ENCODE results near the gene ARFGEF3. TPM values are rescaled to one million over a fixed set of nuclear protein-coding genes. Genes with fewer than 3 reads are reported as not detected.
"Not testable (repeated sequence)": the region's sequence is repeated elsewhere in the genome, so short reads cannot be mapped to it uniquely, and the experiment has no call there.

The ARFGEF3 gene
- total and polyA plus RNA-seq, 2 donors (not counting 1 experiment from before 2014, with no cell fraction given) = under 0.01 to 0.14 TPM

GRCh38 chr6:138117376-138117914, 44.3 kb upstream of the ARFGEF3 start:
- DNase-seq (ENCODE audit: low read depth in 2 of 2) = no peak
- H3K79me2 ChIP-seq (ENCODE audit: control insufficient read depth, insufficient read depth, low read length) = no peaks in the 10 kb centered on the region
- peaks cover 5% of the 10 kb centered on the region for H3K27me3 ChIP-seq (ENCODE audit: control insufficient read depth, insufficient read depth, low read length)
- no peak overlapping the region for H2AFZ ChIP-seq (ENCODE audit: low read length)
- no peak for TF ChIP-seq CTCF (conservative IDR thresholded peaks at IDR 0.05 in 1 of 2, IDR thresholded peaks at IDR 0.05 in 1 of 2; ENCODE audit: low read depth in 1 of 2, low read length in 2 of 2)
- no peak for TF ChIP-seq EZH2 (IDR thresholded peaks at IDR 0.05; ENCODE audit: low read length, missing control alignments)
- H3K9me3 ChIP-seq (ENCODE audit: control insufficient read depth, insufficient read depth, low read depth, low read length) = no peaks in the 10 kb centered on the region
- no peak overlapping the region for H3K27ac ChIP-seq (ENCODE audit: insufficient read depth, low read length)
- H3K4me1 ChIP-seq (ENCODE audit: control insufficient read depth, extremely low read depth, insufficient read depth, low read length) = no peaks in the 10 kb centered on the region
- no peak overlapping the region for H3K4me3 ChIP-seq (replicated peaks in 1 of 4; ENCODE audit: control extremely low read depth in 1 of 4, insufficient read depth in 1 of 4, low read depth in 3 of 4, low read length in 4 of 4)
- no peak overlapping the region for H3K4me2 ChIP-seq (ENCODE audit: extremely low read depth, insufficient read depth, low read length)
- H3K36me3 ChIP-seq (ENCODE audit: control insufficient read depth, insufficient read depth, low read length) = no peaks in the 10 kb centered on the region
- H3K9ac ChIP-seq (ENCODE audit: insufficient read depth, low read length) = no peak overlapping the region
- H4K20me1 ChIP-seq (ENCODE audit: control insufficient read depth, extremely low read depth, insufficient read depth, low read length) = no peaks in the 10 kb centered on the region

DNA sequence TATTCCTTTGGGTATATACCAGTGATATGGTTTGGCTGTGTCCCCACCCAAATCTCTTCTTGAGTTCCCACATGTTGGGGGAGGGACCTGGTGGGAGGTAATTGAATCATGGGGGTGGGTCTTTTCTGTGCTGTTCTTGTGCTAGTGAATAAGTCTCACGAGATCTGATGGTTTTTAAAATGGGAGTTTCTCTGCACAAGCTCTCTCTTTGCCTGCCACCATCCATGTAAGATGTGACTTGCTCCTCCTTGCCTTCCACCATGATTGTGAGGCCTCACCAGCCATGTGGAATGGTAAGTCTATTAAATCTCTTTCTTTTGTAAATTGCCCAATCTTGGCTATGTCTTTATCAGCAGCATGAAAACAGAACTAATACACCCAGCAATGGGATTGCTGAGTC, 42.5 kb upstream of the ARFGEF3 start:
- not testable (repeated sequence) for H3K4me2 ChIP-seq (ENCODE audit: extremely low read depth, insufficient read depth, low read length); H2AFZ ChIP-seq (ENCODE audit: low read length); H4K20me1 ChIP-seq (ENCODE audit: control insufficient read depth, extremely low read depth, insufficient read depth, low read length); H3K9ac ChIP-seq (ENCODE audit: insufficient read depth, low read length); H3K4me1 ChIP-seq (ENCODE audit: control insufficient read depth, extremely low read depth, insufficient read depth, low read length); H3K36me3 ChIP-seq (ENCODE audit: control insufficient read depth, insufficient read depth, low read length); DNase-seq (ENCODE audit: low read depth in 2 of 2); H3K9me3 ChIP-seq (ENCODE audit: control insufficient read depth, insufficient read depth, low read depth, low read length); H3K4me3 ChIP-seq (replicated peaks in 1 of 4; ENCODE audit: control extremely low read depth in 1 of 4, insufficient read depth in 1 of 4, low read depth in 3 of 4, low read length in 4 of 4); H3K27me3 ChIP-seq (ENCODE audit: control insufficient read depth, insufficient read depth, low read length); H3K27ac ChIP-seq (ENCODE audit: insufficient read depth, low read length); H3K79me2 ChIP-seq (ENCODE audit: control insufficient read depth, insufficient read depth, low read length)

- TF ChIP-seq EZH2 (IDR thresholded peaks at IDR 0.05; ENCODE audit: low read length, missing control alignments) = no peak
- no peak for TF ChIP-seq CTCF (conservative IDR thresholded peaks at IDR 0.05 in 1 of 2, IDR thresholded peaks at IDR 0.05 in 1 of 2; ENCODE audit: low read depth in 1 of 2, low read length in 2 of 2)
- Histone ChIP-seq H3K4me2 (ENCODE audit: extremely low read depth, insufficient read depth, low read length) (no peak overlapping the region), H3K4me3 (replicated peaks in 1 of 4; ENCODE audit: control extremely low read depth in 1 of 4, insufficient read depth in 1 of 4, low read depth in 3 of 4, low read length in 4 of 4) (no peak overlapping the region), H4K20me1 (ENCODE audit: control insufficient read depth, extremely low read depth, insufficient read depth, low read length) (no peaks in the 10 kb centered on the region), H3K4me1 (ENCODE audit: control insufficient read depth, extremely low read depth, insufficient read depth, low read length) (no peaks in the 10 kb centered on the region), H2AFZ (ENCODE audit: low read length) (no peak overlapping the region), H3K36me3 (ENCODE audit: control insufficient read depth, insufficient read depth, low read length) (no peaks in the 10 kb centered on the region), H3K27ac (ENCODE audit: insufficient read depth, low read length) (no peak overlapping the region), H3K27me3 (ENCODE audit: control insufficient read depth, insufficient read depth, low read length) (peaks cover 2% of the 10 kb centered on the region), H3K9me3 (ENCODE audit: control insufficient read depth, insufficient read depth, low read depth, low read length) (no peaks in the 10 kb centered on the region), H3K79me2 (ENCODE audit: control insufficient read depth, insufficient read depth, low read length) (no peaks in the 10 kb centered on the region), H3K9ac (ENCODE audit: insufficient read depth, low read length) (no peak overlapping the region)
- no peak for DNase-seq (ENCODE audit: low read depth in 2 of 2)
Observed at GRCh38 chr6:138119976-138120375, 41.8 kb upstream of the ARFGEF3 start.
